ENCODE results near the gene TUBGCP5. TPM values are rescaled to one million over a fixed set of nuclear protein-coding genes. Genes with fewer than 3 reads are reported as not detected.

The TUBGCP5 gene
- total and polyA plus RNA-seq, 2 experiments from 2014 or later, result 14.6 to 17.5 TPM

GRCh38 chr15:22973987-22974386, 65.4 kb downstream of the TUBGCP5 start:
- Histone ChIP-seq H3K4me2 (ENCODE audit: unreplicated experiment) (no peak overlapping the region), H3K4me3 (no peak overlapping the region), H3K9me2 (ENCODE audit: insufficient read depth) (no peaks in the 10 kb centered on the region), H3K9me3 (ENCODE audit: low read depth) (no peaks in the 10 kb centered on the region), H3K27ac (no peak overlapping the region), H3K79me2 (ENCODE audit: insufficient read depth) (peaks cover 100% of the 10 kb centered on the region), H3F3A (ENCODE audit: insufficient read depth) (peaks cover 5% of the 10 kb centered on the region), H3K9ac (no peak overlapping the region), H3K4me1 (ENCODE audit: insufficient read depth) (peaks cover 7% of the 10 kb centered on the region), H2AFZ (no peak overlapping the region), H3K27me3 (replicated peaks; ENCODE audit: insufficient read depth) (no peaks in the 10 kb centered on the region), H4K20me1 (ENCODE audit: insufficient read depth) (peaks cover 48% of the 10 kb centered on the region), H3K36me3 (ENCODE audit: low read depth) (no peaks in the 10 kb centered on the region)
- TF ChIP-seq EZH2 (IDR thresholded peaks at IDR 0.05; ENCODE audit: insufficient read depth, poor library complexity, severe bottlenecking) (no peak), EZH2phosphoT487 (IDR thresholded peaks at IDR 0.05; ENCODE audit: insufficient read depth, low read depth) (no peak)
- DNase-seq, result no peak
- WGBS, 2 experiments (ENCODE audit: low coverage in 1 of 2, low lambda C conversion rate in 2 of 2, missing lambda C conversion rate in 2 of 2), result 96 to 99% methylated on average over 4 of the region's 4 CpGs
- in situ Hi-C loops (cut with MboI), result no loop called here

GRCh38 chr15:22973286-22973685, 66.1 kb downstream of the TUBGCP5 start:
- Histone ChIP-seq H3K4me2 (ENCODE audit: unreplicated experiment) (no peak overlapping the region), H3F3A (ENCODE audit: insufficient read depth) (peaks cover 11% of the 10 kb centered on the region), H3K27me3 (replicated peaks; ENCODE audit: insufficient read depth) (no peaks in the 10 kb centered on the region), H3K9ac (no peak overlapping the region), H3K27ac (no peak overlapping the region), H2AFZ (no peak overlapping the region), H3K9me2 (ENCODE audit: insufficient read depth) (no peaks in the 10 kb centered on the region), H3K4me3 (no peak overlapping the region), H4K20me1 (ENCODE audit: insufficient read depth) (peaks cover 49% of the 10 kb centered on the region), H3K79me2 (ENCODE audit: insufficient read depth) (peaks cover 99% of the 10 kb centered on the region), H3K36me3 (ENCODE audit: low read depth) (no peaks in the 10 kb centered on the region), H3K9me3 (ENCODE audit: low read depth) (no peaks in the 10 kb centered on the region), H3K4me1 (ENCODE audit: insufficient read depth) (peaks cover 8% of the 10 kb centered on the region)
- no peak for DNase-seq
- in situ Hi-C loops (cut with MboI), result no loop called here
- no peak for TF ChIP-seq EZH2phosphoT487 (IDR thresholded peaks at IDR 0.05; ENCODE audit: insufficient read depth, low read depth)
- TF ChIP-seq EZH2 (IDR thresholded peaks at IDR 0.05; ENCODE audit: insufficient read depth, poor library complexity, severe bottlenecking), result no peak
- WGBS, 2 experiments (ENCODE audit: low coverage in 1 of 2, low lambda C conversion rate in 2 of 2, missing lambda C conversion rate in 2 of 2), result 53 to 61% methylated on average over 5 of the region's 5 CpGs

GRCh38 chr15:22969489-22969888, 69.9 kb downstream of the TUBGCP5 start:
- H3K9ac ChIP-seq, result no peak overlapping the region
- H3K4me2 ChIP-seq (ENCODE audit: unreplicated experiment), result no peak overlapping the region
- H3K4me1 ChIP-seq (ENCODE audit: insufficient read depth), result peaks cover 20% of the 10 kb centered on the region
- H4K20me1 ChIP-seq (ENCODE audit: insufficient read depth), result peaks cover 41% of the 10 kb centered on the region
- H3K9me2 ChIP-seq (ENCODE audit: insufficient read depth), result no peaks in the 10 kb centered on the region
- no peak for DNase-seq
- H3K9me3 ChIP-seq (ENCODE audit: low read depth), result no peaks in the 10 kb centered on the region
- H3K79me2 ChIP-seq (ENCODE audit: insufficient read depth), result peaks cover 99% of the 10 kb centered on the region
- no peaks in the 10 kb centered on the region for H3K27me3 ChIP-seq (replicated peaks; ENCODE audit: insufficient read depth)
- no peaks in the 10 kb centered on the region for H3K36me3 ChIP-seq (ENCODE audit: low read depth)
- TF ChIP-seq EZH2phosphoT487 (IDR thresholded peaks at IDR 0.05; ENCODE audit: insufficient read depth, low read depth) (no peak), EZH2 (IDR thresholded peaks at IDR 0.05; ENCODE audit: insufficient read depth, poor library complexity, severe bottlenecking) (no peak)
- H2AFZ ChIP-seq, result no peak overlapping the region
- peaks cover 23% of the 10 kb centered on the region for H3F3A ChIP-seq (ENCODE audit: insufficient read depth)
- in situ Hi-C loops (cut with MboI), result no loop called here
- whole genome bisulfite sequencing, 2 experiments (ENCODE audit: low coverage in 1 of 2, low lambda C conversion rate in 2 of 2, missing lambda C conversion rate in 2 of 2), result 96 to 98% methylated on average over 3 of the region's 3 CpGs
- no peak overlapping the region for H3K4me3 ChIP-seq
- no peak overlapping the region for H3K27ac ChIP-seq

GRCh38 chr15:22968366-22968765, 71.0 kb downstream of the TUBGCP5 start:
- H3K27ac ChIP-seq, result peak overlapping the region; percentile 85

More at GRCh38 chr15:22968366-22968765, 71.0 kb downstream of the TUBGCP5 start:
- Histone ChIP-seq H3K4me2 (ENCODE audit: unreplicated experiment) (peak overlapping the region; percentile 50), H3K27me3 (replicated peaks; ENCODE audit: insufficient read depth) (no peaks in the 10 kb centered on the region), H3K4me3 (peak overlapping the region; percentile 37; the same call in 1 of the 2 replicates), H3K4me1 (ENCODE audit: insufficient read depth) (peaks cover 29% of the 10 kb centered on the region), H3K79me2 (ENCODE audit: insufficient read depth) (peaks cover 96% of the 10 kb centered on the region), H4K20me1 (ENCODE audit: insufficient read depth) (peaks cover 32% of the 10 kb centered on the region), H3F3A (ENCODE audit: insufficient read depth) (peaks cover 29% of the 10 kb centered on the region), H3K9me3 (ENCODE audit: low read depth) (no peaks in the 10 kb centered on the region), H2AFZ (no peak overlapping the region), H3K9me2 (ENCODE audit: insufficient read depth) (no peaks in the 10 kb centered on the region), H3K36me3 (ENCODE audit: low read depth) (no peaks in the 10 kb centered on the region), H3K9ac (peak overlapping the region; percentile 59)
- WGBS, 2 experiments (ENCODE audit: low coverage in 1 of 2, low lambda C conversion rate in 2 of 2, missing lambda C conversion rate in 2 of 2), result 1 to 4% methylated on average over 5 of the region's 5 CpGs
- DNase-seq, result peak; percentile 95
- TF ChIP-seq EZH2phosphoT487 (IDR thresholded peaks at IDR 0.05; ENCODE audit: insufficient read depth, low read depth) (0 out of 2 replicates have a peak, but pooled peaks have one; percentile 64), EZH2 (IDR thresholded peaks at IDR 0.05; ENCODE audit: insufficient read depth, poor library complexity, severe bottlenecking) (no peak)
- in situ Hi-C loops (cut with MboI), result no loop called here
